ENCODE results near the gene MRFAP1L1. TPM values are rescaled to one million over a fixed set of nuclear protein-coding genes. Genes with fewer than 3 reads are reported as not detected.
"Not testable (repeated sequence)": the region's sequence is repeated elsewhere in the genome, so short reads cannot be mapped to it uniquely, and the experiment has no call there.

MRFAP1L1 gene
- 64.9 and 69.3 TPM in 2 replicates for total RNA-seq
- long read RNA-seq, transcript MRFAP1L1-201 (2 exons, 1,593 nt), result major isoform, 163 of 243 reads
- long read RNA-seq, transcript MRFAP1L1-202 (1 exons, 2,127 nt), result minor isoform, 52 of 243 reads
- long read RNA-seq, partial matches to known transcripts, result 0 of 243 reads
- long read RNA-seq, other reads (novel, unspliced or antisense), result 28 of 243 reads

DNA sequence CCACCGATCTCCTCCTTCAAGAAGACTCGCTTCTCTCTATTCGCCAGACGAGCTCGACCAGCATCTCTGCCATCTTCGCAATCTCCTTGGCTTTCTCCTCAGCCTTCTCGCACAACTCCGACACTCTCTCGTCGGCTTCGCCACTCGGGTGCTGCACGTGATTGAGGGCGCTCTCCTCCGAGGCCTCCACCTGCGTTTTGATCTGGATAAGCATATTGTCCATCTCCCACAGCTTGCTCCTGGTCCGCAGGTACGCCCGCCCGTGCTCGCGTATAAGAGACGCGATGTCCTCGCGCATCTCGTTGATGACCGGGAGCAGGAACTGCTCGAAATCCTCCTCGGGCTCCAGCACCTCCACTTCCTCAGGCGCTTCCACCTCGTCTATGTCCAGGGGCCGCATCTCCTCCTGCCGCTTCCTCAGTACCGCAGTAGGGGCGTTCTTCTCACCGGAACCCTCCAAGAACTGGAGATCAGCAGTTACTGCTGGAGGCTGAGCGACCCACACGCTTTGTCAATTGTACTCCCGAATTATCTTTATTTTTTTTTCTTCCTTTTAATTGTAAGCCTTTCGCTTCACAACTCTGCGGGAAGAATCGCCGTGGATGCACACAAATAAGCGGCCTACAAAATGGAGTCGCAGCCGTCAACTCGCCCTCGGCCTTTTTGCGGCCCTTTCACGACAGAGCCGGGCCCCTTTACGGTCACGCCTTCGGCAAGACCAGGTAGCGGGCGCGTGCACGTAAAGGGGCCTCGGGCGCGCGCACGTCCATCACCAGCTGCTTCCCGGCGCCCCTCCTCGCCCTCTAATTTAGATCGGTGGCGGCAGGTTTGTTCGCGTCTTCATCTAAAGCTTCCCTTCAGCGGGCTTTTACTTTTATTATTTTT lies at the start of gene MRFAP1L1:
TSS of gene MRFAP1L1 (minus strand) at position 636 of the 885 bp plus-strand sequence. CDS start at position 400, 236 bp downstream.
- H3K9me3 Mint-ChIP-seq (ENCODE audit: low read depth), result peaks cover 13% of the 10 kb centered on the region
- TF ChIP-seq, protein P1, sequence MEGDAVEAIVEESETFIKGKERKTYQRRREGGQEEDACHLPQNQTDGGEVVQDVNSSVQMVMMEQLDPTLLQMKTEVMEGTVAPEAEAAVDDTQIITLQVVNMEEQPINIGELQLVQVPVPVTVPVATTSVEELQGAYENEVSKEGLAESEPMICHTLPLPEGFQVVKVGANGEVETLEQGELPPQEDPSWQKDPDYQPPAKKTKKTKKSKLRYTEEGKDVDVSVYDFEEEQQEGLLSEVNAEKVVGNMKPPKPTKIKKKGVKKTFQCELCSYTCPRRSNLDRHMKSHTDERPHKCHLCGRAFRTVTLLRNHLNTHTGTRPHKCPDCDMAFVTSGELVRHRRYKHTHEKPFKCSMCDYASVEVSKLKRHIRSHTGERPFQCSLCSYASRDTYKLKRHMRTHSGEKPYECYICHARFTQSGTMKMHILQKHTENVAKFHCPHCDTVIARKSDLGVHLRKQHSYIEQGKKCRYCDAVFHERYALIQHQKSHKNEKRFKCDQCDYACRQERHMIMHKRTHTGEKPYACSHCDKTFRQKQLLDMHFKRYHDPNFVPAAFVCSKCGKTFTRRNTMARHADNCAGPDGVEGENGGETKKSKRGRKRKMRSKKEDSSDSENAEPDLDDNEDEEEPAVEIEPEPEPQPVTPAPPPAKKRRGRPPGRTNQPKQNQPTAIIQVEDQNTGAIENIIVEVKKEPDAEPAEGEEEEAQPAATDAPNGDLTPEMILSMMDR (IDR thresholded peaks at IDR 0.05; ENCODE audit: unreplicated experiment), result peak; percentile 22
- peaks cover 37% of the 10 kb centered on the region for H3K36me3 Mint-ChIP-seq (ENCODE audit: insufficient read depth)
- DNase-seq (ENCODE audit: low spot score, unreplicated experiment), result peak; percentile 94
- peak within 1 kb of the TSS; percentile 98 for H3K27ac Mint-ChIP-seq
- peaks cover 14% of the 10 kb centered on the region for H3K27me3 Mint-ChIP-seq
- H3K4me3 Mint-ChIP-seq (ENCODE audit: low read depth), result peak within 1 kb of the TSS; percentile 94
- H3K4me1 Mint-ChIP-seq (ENCODE audit: low read depth), result peaks cover 24% of the 10 kb centered on the region

GRCh38 chr4:6758728-6759127 lies 49.1 kb upstream of the MRFAP1L1 start:
- Mint-ChIP-seq H3K4me1 (ENCODE audit: low read depth) (no peaks in the 10 kb centered on the region), H3K4me3 (ENCODE audit: low read depth) (no peak overlapping the region), H3K27me3 (peaks cover 3% of the 10 kb centered on the region), H3K36me3 (ENCODE audit: insufficient read depth) (no peaks in the 10 kb centered on the region), H3K27ac (no peak overlapping the region), H3K9me3 (ENCODE audit: low read depth) (no peaks in the 10 kb centered on the region)
- TF ChIP-seq, protein P1 (IDR thresholded peaks at IDR 0.05; ENCODE audit: unreplicated experiment), result no peak
- no peak for DNase-seq (ENCODE audit: low spot score, unreplicated experiment)

DNA sequence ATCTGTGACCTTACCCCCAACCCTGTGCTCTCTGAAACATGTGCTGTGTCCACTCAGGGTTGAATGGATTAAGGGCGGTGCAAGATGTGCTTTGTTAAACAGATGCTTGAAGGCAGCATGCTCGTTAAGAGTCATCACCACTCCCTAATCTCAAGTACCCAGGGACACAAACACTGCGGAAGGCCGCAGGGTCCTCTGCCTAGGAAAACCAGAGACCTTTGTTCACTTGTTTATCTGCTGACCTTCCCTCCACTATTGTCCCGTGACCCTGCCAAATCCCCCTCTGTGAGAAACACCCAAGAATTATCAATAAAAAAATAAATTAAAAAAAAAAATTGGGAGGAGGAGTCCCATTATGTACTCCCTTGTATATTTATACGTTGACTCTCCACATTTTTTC lies 46.7 kb upstream of the MRFAP1L1 start:
- not testable (repeated sequence) for DNase-seq (ENCODE audit: low spot score, unreplicated experiment); H3K4me1 Mint-ChIP-seq (ENCODE audit: low read depth); H3K36me3 Mint-ChIP-seq (ENCODE audit: insufficient read depth); H3K9me3 Mint-ChIP-seq (ENCODE audit: low read depth); H3K27me3 Mint-ChIP-seq; H3K27ac Mint-ChIP-seq; H3K4me3 Mint-ChIP-seq (ENCODE audit: low read depth)

- no peak for DNase-seq (ENCODE audit: low spot score, unreplicated experiment)
- Mint-ChIP-seq H3K4me1 (ENCODE audit: low read depth) (peaks cover 12% of the 10 kb centered on the region), H3K36me3 (ENCODE audit: insufficient read depth) (no peaks in the 10 kb centered on the region), H3K27me3 (no peaks in the 10 kb centered on the region), H3K9me3 (ENCODE audit: low read depth) (no peaks in the 10 kb centered on the region), H3K4me3 (ENCODE audit: low read depth) (no peak overlapping the region), H3K27ac (no peak overlapping the region)
- TF ChIP-seq, protein P1 (IDR thresholded peaks at IDR 0.05; ENCODE audit: unreplicated experiment), result no peak
Measured at GRCh38 chr4:6755088-6755753, 45.6 kb upstream of the MRFAP1L1 start.

- Mint-ChIP-seq H3K27me3 (no peaks in the 10 kb centered on the region), H3K9me3 (ENCODE audit: low read depth) (no peaks in the 10 kb centered on the region), H3K4me1 (ENCODE audit: low read depth) (peaks cover 12% of the 10 kb centered on the region), H3K4me3 (ENCODE audit: low read depth) (no peak overlapping the region), H3K36me3 (ENCODE audit: insufficient read depth) (no peaks in the 10 kb centered on the region), H3K27ac (no peak overlapping the region)
- DNase-seq (ENCODE audit: low spot score, unreplicated experiment), result no peak
- TF ChIP-seq, protein P1 (IDR thresholded peaks at IDR 0.05; ENCODE audit: unreplicated experiment), result no peak
Measured at GRCh38 chr4:6754481-6755087, 44.9 kb upstream of the MRFAP1L1 start.

Measured in progenitor cell of endocrine pancreas (in vitro differentiated cells).